GM18498 (cell line): ENCODE measurements around the gene MRPL38.
"Not testable (repeated sequence)": the region's sequence is repeated elsewhere in the genome, so short reads cannot be mapped to it uniquely, and the experiment has no call there.

Experiments
- ATAC-seq: cut with Tn5 transposase; IDR thresholded peaks from one replicate; pipeline ENCODE4 v1.9.1; 2021; ENCODE audit warnings: mild to moderate bottlenecking, moderate library complexity; ENCODE audit not compliant: unreplicated experiment

The MRPL38 gene

DNA sequence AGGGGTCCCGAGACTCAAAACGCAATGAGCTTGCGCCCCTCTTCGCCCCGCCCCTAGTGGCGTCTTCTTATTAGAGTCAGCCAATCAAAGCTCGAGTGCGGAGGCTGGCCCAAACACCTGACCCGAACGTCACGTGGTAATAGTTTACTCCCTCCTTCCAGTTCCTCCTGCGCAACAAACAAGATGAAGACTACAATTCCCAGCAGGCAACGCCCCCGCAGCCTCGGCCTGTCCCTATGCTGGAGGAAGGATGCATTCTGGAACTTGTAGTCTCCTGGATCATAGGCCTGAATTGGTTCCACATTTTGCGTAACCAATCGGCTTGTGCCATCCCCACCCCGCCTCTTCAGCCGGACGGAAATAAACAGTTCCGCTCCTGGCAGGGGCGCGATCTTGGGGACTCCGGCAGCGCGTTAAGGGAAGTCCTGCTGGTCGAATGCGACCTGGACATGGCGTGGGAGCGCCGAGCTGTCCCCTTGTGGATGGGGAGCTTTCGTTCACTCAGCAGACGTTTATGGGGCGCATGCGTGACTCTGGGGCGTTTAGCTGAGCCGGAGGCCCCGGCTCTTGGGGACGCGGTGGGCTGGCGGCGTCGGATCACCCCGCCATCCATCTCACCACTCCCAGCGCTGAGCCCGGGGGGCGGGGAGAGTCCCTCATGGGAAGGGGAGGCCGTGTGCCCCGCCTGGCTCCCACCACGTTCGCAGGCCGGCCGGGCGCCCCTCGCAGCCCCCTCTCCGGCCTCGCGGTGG lies 49.2 kb downstream of the MRPL38 start, which contains the start of gene WBP2:
Gene WBP2, minus strand, starts transcription at position 26 of the 752 bp plus-strand sequence. CDS start 38 bp downstream, outside the sequence.
- ATAC-seq = peak; percentile 89

GRCh38 chr17:75854881-75855309 lies 49.8 kb downstream of the MRPL38 start:
- peak; percentile 2 for ATAC-seq

DNA sequence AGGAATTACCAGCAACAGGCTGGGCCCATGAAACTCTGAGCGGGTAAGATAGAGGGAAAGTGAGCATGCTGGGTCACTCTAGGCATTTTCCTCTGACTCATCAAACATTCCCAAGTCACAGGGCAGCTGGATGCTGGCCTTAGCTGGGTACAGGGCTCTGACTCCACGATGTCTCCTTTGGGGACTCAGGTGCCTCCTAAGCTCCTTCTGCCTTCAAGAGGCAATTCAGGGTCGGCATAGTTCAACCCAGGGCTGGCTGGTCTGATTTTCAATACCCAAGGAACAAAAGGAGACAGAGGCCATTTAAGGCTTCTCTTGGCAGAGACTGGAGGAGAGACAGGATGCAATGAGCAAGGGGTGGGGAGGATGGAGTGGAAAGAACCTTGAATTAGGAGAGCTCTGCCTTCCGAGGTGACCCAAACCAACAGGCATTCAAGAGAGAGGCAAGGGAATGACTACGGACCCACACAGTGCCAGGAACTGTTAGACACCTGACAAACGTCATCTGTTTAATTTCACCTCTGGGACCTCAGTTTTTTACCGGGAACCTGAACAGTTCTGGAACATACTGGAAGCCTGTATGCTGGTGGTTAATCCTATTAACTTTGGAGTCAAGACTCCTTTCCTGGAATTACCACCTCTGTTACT lies 50.5 kb downstream of the MRPL38 start:
- no peak for ATAC-seq

- ATAC-seq = no peak
Measured at GRCh38 chr17:75853433-75853832, 51.3 kb downstream of the MRPL38 start.

DNA sequence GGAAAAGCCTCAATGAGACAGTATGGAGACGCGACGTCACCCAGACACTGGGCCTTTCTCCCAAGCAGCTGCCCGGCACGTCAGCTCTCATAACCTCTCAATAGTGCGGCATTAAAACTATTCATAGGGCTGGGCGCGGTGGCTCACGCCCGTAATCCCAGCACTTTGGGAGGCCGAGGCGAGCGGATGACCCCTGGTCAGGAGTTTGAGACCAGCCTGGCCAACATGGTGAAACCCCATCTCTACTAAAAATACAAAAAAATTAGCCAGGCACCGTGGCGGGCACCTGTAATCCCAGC lies 53.0 kb downstream of the MRPL38 start:
- not testable (repeated sequence) for ATAC-seq

DNA sequence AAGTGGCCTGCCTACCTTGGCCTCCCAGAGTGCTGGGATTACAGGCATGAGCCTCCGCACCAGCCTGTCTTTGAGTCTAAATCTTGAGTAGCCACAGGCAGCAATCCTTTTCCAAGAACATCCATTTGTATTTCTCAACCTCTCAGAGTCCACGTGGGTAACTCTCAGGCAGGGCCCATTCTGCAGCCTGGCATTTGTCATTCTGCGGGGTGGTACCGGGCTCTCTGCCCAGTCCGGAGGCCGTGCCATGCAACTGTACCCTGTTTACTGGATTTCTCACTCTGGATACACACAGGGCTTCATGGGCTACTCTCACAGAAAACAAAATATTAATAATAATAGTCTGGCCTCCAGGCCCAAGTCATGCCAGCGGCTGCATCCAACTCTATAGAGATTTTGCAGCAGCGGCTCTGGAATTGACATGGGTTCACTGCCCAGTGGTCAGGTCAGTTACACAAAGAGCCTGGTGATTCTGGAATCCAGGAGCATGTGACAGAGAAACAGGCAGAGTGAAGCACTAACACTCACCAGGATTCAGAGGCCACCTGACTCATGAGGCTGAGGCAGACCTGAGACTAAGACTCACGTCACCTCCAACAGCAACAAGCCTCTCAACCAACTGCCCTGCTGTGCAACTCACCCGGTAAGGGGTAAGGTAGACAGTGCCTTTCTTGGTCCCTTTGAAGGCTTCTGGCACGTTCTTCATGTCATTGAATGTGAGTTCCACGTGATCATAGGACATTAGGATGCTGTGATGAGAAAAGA lies 53.6 kb downstream of the MRPL38 start:
- ATAC-seq = no peak

- ATAC-seq = no peak
Measured at GRCh38 chr17:75849724-75850123, 55.0 kb downstream of the MRPL38 start.

DNA sequence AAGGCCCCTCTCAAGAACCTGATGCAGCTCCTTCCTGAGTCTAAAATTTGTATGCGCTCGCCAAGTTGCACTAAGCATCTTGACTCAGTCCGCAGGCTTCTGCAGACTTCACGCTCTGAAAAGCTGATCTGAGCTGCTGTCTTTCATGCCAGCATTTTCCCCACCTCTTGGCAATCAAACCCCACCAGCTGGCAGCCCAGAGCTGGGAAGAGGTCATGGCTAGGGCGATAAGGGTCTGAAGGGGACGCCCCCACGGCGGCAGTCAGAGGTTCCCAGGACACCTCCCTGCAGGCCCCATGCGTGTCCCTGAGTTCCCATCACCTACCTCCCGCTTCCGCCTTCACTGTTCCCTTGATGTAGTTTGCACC lies 55.4 kb downstream of the MRPL38 start:
- no peak for ATAC-seq
